ENCODE measurements around the gene GHRL. TPM values are rescaled to one million over a fixed set of nuclear protein-coding genes. Genes with fewer than 3 reads are reported as not detected.
A peak's percentile ranks its signal among the peaks of the same experiment; 100 is the strongest.

GHRL gene
- total RNA-seq, 4 donors from 2014 or later: 0.38 to 1.5 TPM; not detected in 2

GRCh38 chr3:10265833-10266232 is 26.9 kb downstream of the GHRL start:
- H3K4me3 ChIP-seq: no peak overlapping the region
- TF ChIP-seq CTCF (IDR thresholded peaks at IDR 0.05): no peak
- TF ChIP-seq POLR2A (IDR thresholded peaks at IDR 0.05): no peak
- H3K27me3 ChIP-seq: no peaks in the 10 kb centered on the region
- H3K36me3 ChIP-seq: peaks cover 0 to 83% (median 16%) of the 10 kb centered on the region in 3 donors
- no peak for DNase-seq
- intact Hi-C loops (cut with DNase I): no loop called here
- H3K9me3 ChIP-seq: no peaks in the 10 kb centered on the region
- no peak overlapping the region for H3K27ac ChIP-seq
- 100% methylated on average over 2 of the region's 2 CpGs for WGBS, 2 donors
- H3K4me1 ChIP-seq: peaks cover 0 to 35% (median 5%) of the 10 kb centered on the region in 3 donors

GRCh38 chr3:10263646-10264363 is 28.9 kb downstream of the GHRL start:
- Histone ChIP-seq H3K4me1 (peaks cover 0 to 35% (median 5%) of the 10 kb centered on the region in 3 donors), H3K27me3 (no peaks in the 10 kb centered on the region), H3K27ac (peak overlapping the region in 3 of 4 donors; percentile 9 to 49 (median 25)), H3K4me3 (peak overlapping the region in 1 of 4 donors; percentile 30), H3K9me3 (no peaks in the 10 kb centered on the region), H3K36me3 (peaks cover 5 to 83% (median 10%) of the 10 kb centered on the region in 3 donors)
- intact Hi-C loops (cut with DNase I): no loop called here
- TF ChIP-seq CTCF (IDR thresholded peaks at IDR 0.05): peak in 5 of 6 experiments; percentile 13 to 61 (median 55)
- TF ChIP-seq POLR2A (IDR thresholded peaks at IDR 0.05): no peak
- 53 to 55% methylated on average over 10 to 12 of the region's 12 CpGs for WGBS, 2 donors
- no peak for DNase-seq

GRCh38 chr3:10262027-10262426 is 30.7 kb downstream of the GHRL start:
- H3K4me1 ChIP-seq: peaks cover 0 to 20% (median 5%) of the 10 kb centered on the region in 3 donors
- no peak overlapping the region for H3K4me3 ChIP-seq
- H3K9me3 ChIP-seq: no peaks in the 10 kb centered on the region
- peaks cover 5 to 85% (median 10%) of the 10 kb centered on the region in 3 donors for H3K36me3 ChIP-seq
- intact Hi-C loops (cut with DNase I): no loop called here
- H3K27me3 ChIP-seq: no peaks in the 10 kb centered on the region
- TF ChIP-seq POLR2A (IDR thresholded peaks at IDR 0.05): no peak
- TF ChIP-seq CTCF (IDR thresholded peaks at IDR 0.05): no peak
- no peak overlapping the region for H3K27ac ChIP-seq
- DNase-seq: no peak
- WGBS, 2 donors: 67 to 77% methylated on average over 4 of the region's 4 CpGs

- H3K4me3 ChIP-seq: no peak overlapping the region
- peaks cover 0 to 19% (median 5%) of the 10 kb centered on the region in 3 donors for H3K4me1 ChIP-seq
- H3K36me3 ChIP-seq: peaks cover 5 to 86% (median 6%) of the 10 kb centered on the region in 3 donors
- intact Hi-C loops (cut with DNase I): no loop called here
- TF ChIP-seq CTCF (IDR thresholded peaks at IDR 0.05) (no peak), POLR2A (IDR thresholded peaks at IDR 0.05) (no peak)
- DNase-seq: no peak
- H3K27me3 ChIP-seq: no peaks in the 10 kb centered on the region
- no peaks in the 10 kb centered on the region for H3K9me3 ChIP-seq
- no peak overlapping the region for H3K27ac ChIP-seq
- WGBS, 2 donors: 72 to 90% methylated on average over 5 to 6 of the region's 6 CpGs
These were observed 32.5 kb downstream of the GHRL start for GRCh38 chr3:10260211-10260701.

- H3K9me3 ChIP-seq: no peaks in the 10 kb centered on the region
- peaks cover 0 to 24% (median 5%) of the 10 kb centered on the region in 3 donors for H3K4me1 ChIP-seq
- WGBS, 2 donors: 61 to 83% methylated on average over 4 of the region's 4 CpGs
- H3K36me3 ChIP-seq: peaks cover 5 to 90% (median 6%) of the 10 kb centered on the region in 3 donors
- H3K4me3 ChIP-seq: no peak overlapping the region
- TF ChIP-seq POLR2A (IDR thresholded peaks at IDR 0.05) (no peak), CTCF (IDR thresholded peaks at IDR 0.05) (no peak)
- no peaks in the 10 kb centered on the region for H3K27me3 ChIP-seq
- no peak overlapping the region for H3K27ac ChIP-seq
- no peak for DNase-seq
- intact Hi-C loops (cut with DNase I): no loop called here
These were observed 32.9 kb downstream of the GHRL start for GRCh38 chr3:10259798-10260197.

Data from esophagus squamous epithelium (tissue), 5 donors.